GM19239 (cell line): ENCODE data around the gene OGA.

Source experiments
- DNase-seq: peaks from one replicate; pipeline ENCODE4 v3.0.0; 2011; ENCODE audit warnings: low spot score; ENCODE audit not compliant: insufficient read length
- FAIRE-seq: peaks from 2 replicates; lab custom pipeline; 2011; peaks lifted over from hg19 to GRCh38; lab: Jason Lieb, UNC

Gene OGA

DNA sequence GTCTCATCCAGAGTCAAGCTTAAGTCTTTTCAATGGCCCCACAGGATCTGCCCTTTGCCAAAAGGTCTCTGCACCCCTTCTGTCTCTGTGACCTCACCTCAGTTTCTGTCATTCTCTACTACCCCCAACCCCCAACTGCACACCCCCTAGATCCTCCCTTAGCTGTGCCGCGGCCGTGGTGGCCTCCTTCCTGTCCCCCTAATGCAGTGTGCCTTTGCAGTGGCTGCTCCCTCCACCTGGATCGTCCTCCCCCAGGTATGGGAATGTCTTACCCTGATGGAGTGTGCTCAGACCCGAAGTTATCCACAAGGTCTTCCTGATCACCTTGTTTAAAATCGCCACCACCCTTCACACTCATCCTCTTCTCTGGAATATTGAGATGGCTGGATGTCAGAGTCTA, 51.9 kb downstream of the OGA start:
- DNase-seq (no peak), FAIRE-seq (no peak)

DNA sequence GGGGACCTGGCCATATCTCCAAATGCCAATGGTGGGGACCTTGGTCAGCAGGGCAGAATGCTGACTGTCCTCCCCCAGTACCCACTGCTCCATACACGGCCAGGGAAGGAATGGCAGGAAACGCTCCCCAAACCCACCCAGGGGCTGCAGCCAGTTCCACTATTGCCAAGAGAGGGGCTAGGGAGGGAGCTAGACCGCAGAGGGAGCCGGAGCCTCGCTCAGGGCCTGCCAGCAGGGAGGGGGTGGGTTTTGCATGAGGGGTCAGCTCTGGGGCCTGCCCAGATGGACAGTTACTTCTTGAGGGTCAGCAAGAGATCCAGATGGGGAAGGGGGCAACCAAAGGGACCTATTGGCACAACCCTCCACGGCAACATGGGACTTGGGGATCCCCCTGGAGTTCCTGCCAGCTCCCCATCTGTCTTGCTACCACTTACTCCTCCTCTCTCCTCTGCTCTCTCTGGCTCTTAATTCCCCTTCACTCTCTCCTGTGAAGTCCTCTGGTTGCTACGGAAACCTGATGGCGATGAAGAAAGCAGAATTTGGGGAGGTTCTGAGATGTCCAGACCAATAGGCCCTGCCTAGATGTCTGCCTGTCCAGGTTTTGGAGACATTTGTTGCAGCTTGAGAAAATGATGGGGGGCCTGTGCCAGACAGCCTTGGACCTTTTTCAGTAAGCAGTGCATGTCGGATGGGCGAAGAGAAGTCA, 55.0 kb downstream of the OGA start:
- FAIRE-seq (no peak), DNase-seq (no peak)

DNA sequence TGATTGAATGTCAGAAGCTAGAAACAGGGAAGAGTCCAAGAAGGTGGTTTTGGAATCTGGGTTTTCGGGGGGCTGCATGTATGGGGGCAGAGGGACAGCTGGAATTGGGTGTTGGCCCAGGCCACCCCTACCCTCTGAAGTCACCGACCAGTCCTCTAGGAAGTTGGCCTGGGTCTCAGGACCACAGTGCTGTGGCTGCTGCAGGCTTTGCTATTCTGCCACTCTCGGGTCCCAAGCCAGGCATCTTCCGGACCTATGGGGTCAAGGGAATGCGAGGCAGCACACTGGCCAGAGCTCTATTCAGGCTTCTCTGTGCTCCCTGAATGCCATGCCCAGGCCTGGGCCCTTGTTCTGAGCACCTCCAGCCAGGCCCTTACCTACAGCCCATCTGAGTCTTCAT, 55.5 kb downstream of the OGA start:
- no peak for DNase-seq
- FAIRE-seq, result no peak

DNA sequence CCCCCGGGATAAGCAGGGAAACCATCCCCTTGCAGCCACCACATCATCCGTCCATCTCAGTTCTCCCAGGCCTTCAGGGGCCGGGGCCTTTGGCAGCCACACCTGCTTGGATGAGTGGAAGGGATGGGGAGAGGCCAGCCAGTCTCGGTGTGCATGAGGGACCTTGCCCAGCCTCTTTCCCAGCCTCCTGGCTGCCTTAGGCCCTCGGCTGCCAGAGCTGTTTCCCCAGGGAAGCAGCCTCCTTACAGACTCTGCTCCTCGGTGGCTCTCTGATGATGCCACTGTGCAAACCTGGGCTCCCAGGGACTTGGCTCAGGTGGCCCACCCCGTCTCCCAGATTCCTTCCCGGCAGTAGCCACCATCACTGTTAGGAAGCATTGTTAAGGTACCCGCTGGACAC, 57.0 kb downstream of the OGA start:
- FAIRE-seq, result no peak

DNA sequence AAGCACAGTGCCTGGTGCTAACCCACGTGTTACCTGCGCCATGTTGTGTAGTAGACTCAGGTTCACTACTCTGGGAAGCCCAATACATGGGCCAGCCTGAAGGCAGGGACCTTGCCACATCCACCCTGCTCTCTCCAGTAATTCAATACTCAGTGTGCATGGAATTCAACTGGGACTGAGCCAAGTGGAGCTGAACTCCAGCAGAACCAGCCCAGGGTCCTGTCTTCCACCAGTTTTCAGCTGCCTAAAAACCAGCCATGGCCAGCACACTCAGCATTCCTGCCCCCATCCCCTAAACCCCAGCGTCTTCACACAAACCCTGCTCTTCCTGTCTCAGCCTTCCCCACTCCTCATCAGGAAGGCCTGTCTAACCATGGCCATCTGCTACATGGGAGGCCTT, 57.7 kb downstream of the OGA start:
- FAIRE-seq, result no peak
- DNase-seq, result no peak

More for the DNA sequence above, 57.0 kb downstream of the OGA start:
- no peak for DNase-seq

DNA sequence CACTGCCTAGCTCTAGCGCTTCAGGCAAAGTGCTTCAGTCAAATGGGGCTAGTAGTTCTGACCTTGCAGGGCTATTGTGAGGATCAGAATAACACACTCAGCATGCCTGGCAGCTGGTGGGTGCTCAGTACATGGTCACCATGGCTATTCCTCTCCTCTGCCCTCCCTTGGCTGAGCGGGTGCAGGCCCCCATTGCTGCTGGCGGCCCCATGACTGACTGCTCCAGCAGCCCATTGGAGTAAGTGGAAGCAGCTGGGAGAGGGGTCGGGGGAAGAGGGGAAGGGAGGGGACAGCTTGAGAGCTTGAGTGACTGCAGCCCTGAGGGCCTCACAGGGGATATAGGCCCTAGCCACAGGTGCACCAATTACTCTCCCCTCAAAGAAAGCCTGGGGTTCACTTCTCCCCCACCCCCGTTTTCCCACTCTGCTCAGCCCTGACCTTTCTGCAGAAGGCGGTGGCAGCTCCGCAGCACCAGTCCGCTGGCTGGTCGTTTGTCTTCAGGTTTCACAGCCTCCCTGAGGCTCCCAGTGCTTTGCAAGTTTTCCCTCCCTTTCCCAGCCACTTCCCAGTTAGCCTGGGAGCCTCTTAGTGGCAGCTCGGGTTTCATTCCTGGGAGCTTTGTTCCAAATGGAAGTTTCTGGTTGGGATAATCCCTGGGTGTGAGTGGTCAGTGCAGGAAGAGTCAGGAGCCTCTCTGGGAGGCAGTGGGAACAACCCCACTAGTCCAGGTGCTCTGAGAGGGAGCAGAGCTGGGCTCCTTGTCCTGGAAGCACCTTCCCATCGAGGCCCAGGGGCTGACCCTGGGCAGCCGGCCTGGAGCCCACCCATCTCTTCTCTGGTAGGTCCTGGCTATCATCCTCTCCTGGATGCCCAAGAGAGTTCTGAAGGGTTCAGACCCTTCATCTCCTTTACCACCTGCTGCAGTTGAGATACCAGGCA, 58.7 kb downstream of the OGA start:
- DNase-seq (no peak), FAIRE-seq (no peak)

DNA sequence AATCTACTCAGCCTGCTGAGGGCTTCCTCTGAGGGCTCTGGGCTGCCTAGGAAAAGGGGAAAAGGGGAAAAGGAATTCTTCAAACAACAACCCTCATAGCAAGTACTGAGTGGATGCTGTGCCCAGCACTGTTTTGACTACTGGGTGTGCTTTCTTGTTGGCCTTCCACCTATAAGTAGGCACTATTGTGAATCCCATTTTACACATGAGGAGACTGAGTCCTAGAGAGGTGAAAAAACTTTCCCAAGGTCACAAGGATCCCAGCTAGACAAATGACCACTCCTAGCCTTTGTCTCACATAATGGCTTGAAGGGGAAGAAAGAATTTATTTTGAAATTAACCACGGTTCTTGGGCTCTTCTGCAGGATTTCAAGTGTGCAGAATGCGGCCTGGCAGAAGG, 59.4 kb downstream of the OGA start:
- no peak for DNase-seq
- FAIRE-seq, result no peak

- no peak for DNase-seq
- FAIRE-seq, result no peak
Observed at GRCh38 chr10:101752241-101752640, 66.0 kb downstream of the OGA start.

DNA sequence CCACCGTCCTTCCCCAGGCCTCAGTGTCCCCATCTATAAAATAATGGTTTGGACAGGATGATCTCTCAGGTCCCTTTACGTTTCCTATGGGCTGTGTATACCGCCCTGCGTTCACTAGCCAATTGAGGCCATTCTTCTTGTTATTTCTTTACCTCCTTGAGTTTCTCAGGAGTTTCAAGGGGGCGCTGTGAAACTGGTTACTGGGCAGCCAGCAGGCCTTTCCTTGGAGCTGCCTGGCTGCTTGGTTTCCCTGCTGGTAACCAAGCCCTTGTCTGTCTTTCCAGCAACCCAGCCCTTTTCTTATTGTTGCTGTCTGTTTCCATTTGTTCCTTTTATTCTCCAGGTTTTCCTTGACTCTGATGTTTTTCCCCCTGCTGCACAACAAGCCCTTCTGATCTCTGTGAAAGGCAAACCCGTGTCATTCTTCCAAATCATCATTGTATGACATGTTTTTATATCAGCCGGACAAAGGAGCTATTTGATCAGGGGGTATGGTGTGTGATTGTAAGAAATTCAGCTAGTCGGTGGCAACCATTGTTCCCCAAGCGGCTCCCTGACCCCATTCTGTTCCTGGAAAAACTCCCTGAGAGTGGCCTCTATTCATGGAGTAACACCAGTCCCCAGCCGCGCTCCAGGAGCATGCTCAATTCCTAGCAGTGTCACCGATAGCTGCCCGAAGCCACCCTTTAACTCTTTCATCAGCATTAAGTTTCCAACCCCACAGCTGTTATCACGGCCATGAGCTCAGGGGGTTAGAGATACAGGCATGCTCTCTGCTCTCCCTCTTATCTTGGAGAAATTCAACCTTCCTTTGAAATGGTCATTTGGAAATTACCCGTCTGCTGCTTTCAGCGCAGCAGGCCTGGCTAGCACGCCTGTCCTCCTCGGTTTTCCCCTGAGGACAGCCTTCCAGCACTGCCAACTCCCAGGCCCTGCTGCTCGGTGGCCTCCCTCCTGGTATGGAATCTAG, 68.9 kb downstream of the OGA start:
- FAIRE-seq (no peak), DNase-seq (no peak)

GRCh38 chr10:101748496-101748895, 69.7 kb downstream of the OGA start:
- FAIRE-seq, result no peak
- DNase-seq, result no peak

DNA sequence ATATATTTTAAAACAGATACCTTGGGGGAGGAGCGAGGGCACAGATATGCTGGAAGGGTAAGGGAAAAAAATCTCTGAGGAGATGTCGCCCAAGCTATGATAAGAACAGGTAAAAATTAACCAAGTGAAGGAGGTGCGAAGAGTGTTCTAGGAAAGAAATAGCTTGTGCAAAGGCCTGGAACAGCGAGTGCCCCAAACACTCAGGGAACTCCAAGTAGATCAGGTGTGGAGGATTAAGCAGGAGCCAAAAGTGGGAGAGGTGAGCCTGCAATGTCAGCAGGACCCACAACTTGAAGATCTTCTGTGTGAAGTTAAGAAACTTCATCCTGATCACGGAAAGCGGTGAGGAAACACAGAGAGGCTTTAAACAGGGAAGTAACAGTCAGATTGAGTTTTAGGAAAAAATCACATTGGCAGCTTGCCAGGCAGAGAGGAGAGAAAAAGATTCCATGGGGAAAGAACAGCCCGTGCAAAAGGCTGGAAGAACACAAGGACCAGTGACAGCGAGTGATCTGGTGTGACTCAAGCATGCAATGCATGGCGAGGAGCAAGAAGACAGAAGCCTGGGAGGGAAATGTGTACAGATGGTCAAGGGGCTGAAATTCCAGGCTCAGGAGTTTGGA, 73.1 kb downstream of the OGA start:
- no peak for FAIRE-seq
- DNase-seq, result no peak

DNA sequence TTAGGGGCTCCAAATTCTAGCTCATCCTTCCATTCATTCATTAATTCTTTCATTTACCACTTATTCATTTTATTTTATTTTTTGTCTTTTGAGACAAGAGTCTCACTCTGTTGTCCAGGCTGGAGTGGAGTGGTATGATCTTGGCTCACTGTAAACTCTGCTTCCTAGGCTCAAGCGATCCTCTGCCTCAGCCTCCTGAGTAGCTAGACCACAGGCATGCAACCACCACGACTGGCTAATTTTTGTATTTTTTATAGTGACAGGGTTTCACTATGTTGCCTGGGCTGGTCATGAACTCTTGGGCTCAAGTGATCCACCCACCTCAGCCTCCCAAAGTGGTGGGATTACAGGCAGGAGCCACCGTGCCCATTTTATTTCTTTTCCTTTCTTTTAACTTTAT, 74.0 kb downstream of the OGA start:
- DNase-seq, result no peak
- no peak for FAIRE-seq

GRCh38 chr10:101741938-101742337, 76.3 kb downstream of the OGA start:
- no peak for FAIRE-seq
- no peak for DNase-seq

- DNase-seq, result no peak
- no peak for FAIRE-seq
Observed at GRCh38 chr10:101736666-101737065, 81.6 kb downstream of the OGA start.
